UCSD-AML1 (cell line): ENCODE results near the gene RPL41.
A peak's percentile ranks its signal among the peaks of the same experiment; 100 is the strongest.
"Not testable (repeated sequence)": the region's sequence is repeated elsewhere in the genome, so short reads cannot be mapped to it uniquely, and the experiment has no call there.

Experiments
- DNase-seq: peaks from one replicate; lab custom pipeline; 2025; ENCODE audit not compliant: unreplicated experiment; lab: John Stamatoyannopoulos, UW

The RPL41 gene

DNA sequence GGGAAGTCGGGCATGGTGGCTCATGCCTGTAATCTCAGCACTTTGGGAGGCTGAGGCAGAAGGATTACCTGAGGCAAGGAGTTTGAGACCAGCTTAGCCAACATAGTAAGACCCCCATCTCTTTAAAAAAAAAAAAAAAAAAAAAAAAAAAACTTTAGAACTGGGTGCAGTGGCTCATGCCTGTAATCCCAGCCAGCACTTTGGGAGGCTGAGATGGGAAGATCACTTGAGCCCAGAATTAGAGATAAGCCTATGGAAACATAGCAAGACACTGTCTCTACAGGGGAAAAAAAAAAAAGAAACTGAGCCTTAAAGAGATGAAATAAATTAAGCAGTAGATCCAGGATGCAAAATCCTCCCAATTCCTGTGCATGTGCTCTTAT is 13.8 kb upstream of the RPL41 start:
- no peak for DNase-seq

DNA sequence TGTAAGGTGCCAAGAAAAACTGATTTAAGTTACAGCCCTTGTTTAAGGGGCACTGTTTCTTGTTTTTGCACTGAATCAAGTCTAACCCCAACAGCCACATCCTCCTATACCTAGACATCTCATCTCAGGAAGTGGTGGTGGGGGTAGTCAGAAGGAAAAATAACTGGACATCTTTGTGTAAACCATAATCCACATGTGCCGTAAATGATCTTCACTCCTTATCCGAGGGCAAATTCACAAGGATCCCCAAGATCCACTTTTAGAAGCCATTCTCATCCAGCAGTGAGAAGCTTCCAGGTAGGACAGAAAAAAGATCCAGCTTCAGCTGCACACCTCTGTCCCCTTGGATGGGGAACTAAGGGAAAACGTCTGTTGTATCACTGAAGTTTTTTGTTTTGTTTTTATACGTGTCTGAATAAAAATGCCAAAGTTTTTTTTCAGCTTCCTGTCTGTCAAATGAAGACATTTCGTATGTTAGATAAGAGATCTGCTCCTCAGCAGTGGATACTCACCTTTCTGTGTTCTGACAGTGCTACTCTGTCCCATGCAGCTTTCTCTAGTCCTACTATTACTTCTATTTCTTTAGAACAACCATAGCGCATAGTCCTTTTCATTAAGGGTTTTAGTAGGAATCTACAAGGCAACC is 13.2 kb upstream of the RPL41 start:
- DNase-seq, result no peak

DNA sequence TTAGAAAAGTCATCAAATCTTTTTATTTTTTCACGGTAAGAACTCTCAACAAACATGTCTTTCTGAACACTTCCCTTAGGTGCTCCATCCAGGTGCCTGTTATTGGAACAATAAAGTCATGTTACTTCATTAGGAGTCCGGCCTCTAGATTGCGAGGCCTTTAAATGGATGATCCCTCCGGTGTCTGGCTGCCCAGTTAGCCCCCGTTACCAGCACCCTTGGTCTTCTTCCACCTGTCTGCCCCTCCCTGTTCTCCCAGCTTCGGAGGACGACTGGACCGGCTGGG is 12.7 kb upstream of the RPL41 start:
- no peak for DNase-seq

DNA sequence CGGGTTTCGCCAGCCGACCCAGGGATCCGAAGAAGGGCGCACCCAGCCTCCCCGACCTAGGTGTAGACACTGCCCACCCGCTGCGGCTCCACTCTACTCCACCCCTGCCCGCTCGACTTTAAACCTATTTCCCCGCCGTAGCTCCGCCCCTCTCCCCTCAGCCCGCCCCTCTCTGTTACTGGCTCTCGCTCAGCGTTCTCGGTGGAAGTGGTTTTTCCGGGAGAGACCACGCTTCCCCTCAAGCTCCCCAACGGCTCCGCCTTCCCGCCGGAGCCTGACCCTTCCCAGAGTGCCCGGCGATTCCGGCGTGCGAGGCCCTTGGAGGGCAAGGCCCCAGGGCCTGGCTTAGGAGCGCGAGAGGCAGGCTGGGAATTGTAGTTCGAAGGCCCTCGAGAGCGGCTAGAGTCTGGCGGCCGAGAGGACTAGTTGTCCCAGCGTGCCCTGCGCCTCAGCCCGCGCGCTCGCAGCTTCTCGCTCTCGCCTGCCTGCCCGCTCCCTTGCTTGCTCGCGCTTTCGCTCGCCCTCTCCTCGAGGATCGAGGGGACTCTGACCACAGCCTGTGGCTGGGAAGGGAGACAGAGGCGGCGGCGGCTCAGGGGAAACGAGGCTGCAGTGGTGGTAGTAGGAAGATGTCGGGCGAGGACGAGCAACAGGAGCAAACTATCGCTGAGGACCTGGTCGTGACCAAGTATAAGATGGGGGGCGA is 12.2 kb upstream of the RPL41 start, which contains the start of gene PA2G4:
Gene PA2G4 (plus strand): TSS at position 451 of the 706 bp plus-strand sequence. CDS start 179 bp downstream, at position 630.
- peak; percentile 99 for DNase-seq

DNA sequence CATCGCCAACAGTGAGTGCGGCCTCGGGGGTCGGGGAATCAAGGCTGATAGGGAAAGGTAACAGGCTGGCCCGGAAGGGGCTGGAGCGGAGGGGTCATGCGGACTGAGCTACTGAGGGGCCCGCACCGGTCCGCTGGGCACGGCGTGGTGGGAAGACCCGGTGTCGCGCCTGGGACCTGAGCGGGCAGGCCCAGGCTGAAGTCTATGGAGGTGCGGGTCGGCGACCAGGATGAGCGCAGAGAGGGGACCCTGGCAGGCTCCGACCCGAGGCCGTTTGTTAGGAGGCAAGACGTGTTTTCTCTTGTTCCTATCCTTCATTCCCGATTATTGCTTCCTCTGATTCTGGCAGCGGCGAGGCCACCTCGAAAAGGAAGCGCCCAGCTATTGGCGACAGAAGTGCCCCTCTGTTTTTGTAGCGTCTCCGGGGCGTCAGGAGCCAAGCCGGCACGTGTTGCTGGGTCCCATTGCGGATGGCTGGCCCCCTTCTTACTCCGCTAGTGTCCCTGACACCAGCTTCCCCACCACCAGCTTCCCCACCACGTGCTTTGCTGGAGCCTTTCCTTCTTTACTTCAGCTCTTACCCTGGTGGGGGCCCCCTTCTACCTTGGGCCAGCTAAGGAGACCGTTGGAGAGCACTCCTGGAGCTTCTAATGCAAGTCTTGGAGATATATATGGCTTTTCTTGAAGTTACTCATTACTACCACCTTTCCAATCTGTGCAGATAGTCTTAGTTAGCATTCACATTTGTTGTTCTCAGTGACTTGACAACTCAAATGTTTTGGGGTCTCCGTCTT is 11.4 kb upstream of the RPL41 start:
- DNase-seq, result peak; percentile 51

DNA sequence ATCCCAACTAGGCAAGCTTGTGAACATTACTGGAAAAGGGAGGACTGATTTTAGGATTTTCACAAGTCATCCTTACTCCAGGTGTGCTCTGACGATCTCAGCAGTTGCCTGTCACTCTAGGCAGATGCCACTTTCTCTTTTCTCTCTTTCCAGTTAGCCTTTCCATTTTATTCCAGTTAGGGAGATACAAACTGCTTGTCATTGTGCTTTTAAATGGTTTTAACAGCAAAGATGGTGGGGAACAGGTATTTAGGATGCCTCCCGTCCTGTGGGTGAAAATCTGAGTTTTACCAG is 10.9 kb upstream of the RPL41 start:
- no peak for DNase-seq

DNA sequence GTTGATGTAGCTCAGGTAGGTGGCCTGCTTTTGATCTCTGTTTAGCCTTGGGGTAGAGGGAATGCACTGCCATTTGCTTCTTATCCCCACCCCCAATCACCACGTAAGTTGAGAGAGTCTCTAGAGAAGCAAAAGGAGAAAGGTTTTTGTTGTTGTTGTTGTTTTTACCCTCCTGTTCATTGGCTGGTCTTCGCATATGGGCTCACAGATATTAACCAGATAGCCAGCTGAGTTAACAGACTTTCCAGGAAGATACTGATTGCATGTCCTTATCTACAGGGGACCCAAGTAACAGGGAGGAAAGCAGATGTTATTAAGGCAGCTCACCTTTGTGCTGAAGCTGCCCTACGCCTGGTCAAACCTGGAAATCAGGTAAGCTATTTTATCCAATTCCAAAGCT is 9.2 kb upstream of the RPL41 start:
- DNase-seq, result no peak

DNA sequence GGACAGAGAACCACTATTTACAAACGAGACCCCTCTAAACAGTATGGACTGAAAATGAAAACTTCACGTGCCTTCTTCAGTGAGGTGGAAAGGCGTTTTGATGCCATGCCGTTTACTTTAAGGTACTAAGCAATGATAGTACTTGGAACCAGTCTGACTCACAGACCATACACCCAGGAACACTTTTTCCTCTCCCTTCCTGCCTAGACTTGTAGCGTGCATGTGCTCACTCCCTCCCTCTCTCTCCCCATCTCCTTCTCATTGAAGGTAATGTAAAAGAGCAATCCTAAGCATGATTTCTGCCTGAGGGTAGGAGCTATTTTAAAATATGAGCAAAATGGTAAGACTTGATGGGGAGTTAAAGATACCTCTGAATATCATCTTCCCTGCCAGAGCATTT is 5.9 kb upstream of the RPL41 start:
- no peak for DNase-seq

DNA sequence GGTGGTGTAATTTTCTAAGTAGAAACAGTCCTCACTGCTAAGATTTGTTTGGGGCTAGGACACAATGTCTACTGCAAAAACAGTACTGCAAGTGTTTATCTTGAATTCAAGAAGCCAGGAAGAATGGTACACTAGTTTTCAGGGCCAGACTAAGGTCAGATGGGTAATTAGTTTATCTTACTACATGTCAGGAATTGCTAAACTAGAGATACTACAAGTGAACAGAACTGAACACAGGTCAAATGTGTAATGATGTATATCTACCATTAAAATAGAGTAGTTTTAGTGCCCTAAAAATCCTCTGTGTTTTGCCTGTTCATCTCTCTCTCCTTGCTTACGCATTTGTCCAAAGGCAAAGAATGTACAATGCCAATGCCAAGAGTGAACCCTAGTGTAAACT is 2.3 kb upstream of the RPL41 start:
- no peak for DNase-seq

DNA sequence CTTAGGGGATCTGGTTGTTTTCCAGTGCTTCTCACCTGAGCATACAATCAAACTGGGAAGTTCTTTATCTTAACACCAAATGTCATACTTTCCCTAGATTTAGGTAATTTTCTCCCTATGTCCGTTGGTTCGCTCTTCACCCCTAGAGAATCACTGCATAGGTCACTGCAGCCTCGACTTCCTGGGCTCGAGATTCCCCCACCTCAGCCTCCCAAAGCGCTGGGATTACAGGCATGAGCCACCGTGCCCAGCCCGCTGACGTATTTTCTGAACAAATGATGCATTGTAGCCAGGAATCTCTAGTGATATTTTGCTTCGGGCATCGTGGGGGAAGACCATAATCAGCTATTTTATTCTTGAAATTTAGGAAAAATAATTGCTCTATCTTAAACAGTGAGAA is 1.1 kb upstream of the RPL41 start:
- DNase-seq, result no peak

DNA sequence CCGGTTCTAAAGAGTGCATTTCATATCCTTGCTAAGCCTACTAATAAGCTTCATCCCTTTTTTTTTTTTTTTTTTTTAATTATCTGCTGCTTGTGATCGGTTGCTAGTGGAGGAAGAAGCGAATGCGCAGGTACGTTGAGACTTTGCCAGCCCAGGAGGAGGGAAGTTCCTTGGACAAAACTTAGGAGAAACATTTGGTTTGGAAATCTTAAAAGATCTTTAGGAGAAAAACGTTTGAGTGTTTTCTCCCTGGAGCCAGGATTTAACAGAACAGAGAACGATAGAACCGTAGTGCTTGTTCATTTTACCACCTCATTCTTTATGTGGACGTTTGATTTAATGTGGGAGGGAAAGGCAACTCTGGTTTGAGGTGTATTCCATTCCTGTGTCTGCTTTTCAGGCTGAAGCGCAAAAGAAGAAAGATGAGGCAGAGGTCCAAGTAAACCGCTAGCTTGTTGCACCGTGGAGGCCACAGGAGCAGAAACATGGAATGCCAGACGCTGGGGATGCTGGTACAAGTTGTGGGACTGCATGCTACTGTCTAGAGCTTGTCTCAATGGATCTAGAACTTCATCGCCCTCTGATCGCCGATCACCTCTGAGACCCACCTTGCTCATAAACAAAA is 761 bp downstream of the RPL41 start:
- DNase-seq, result not testable (repeated sequence)

DNA sequence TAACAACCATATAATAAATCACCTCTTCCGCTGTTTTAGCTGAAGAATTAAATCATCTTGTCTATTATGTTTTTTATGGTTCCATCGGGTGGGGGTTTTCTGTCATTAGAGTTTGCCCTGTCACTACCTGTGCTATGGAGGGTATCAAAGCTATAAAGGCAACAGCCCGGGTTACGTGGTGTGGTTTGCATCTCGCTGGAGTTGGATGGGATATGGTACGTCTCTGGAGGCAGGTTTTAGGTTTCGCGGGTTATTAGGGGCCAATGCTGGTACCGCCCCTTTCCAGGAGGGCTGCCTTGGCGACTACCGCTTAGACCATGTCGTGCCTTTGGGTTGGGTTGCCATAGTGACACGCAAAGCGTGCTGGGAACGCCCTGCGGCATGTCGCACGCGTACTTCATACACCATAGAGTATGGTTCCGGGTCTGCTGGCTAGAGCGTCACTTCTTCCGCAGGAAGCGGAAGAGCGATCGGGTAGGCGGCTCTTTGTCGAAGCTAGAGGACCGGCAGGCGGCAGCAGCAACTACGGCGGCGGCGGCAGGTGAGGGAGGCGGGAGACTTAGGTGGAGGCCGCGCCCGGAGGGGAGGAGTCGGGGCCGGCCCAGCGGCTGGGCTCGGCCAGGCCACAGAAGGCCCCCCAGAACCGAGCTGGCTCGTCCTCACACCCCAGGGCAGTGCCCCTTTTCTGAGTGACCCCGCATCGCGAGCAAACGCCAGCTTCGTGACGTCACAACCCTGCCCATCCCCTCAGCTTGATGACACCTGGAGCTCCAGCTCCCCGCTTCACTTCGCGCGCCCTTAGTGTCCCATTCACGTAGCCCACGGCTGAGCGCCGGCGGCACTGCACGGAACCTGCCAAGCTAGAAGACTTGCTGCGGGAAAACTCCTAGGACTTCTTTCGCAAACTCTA is 1.6 kb downstream of the RPL41 start, which contains the start of gene ZC3H10:
Gene ZC3H10 (plus strand): TSS at position 489 of the 910 bp plus-strand sequence. CDS start 2,297 bp downstream, outside the sequence.
- peak; percentile 97 for DNase-seq

DNA sequence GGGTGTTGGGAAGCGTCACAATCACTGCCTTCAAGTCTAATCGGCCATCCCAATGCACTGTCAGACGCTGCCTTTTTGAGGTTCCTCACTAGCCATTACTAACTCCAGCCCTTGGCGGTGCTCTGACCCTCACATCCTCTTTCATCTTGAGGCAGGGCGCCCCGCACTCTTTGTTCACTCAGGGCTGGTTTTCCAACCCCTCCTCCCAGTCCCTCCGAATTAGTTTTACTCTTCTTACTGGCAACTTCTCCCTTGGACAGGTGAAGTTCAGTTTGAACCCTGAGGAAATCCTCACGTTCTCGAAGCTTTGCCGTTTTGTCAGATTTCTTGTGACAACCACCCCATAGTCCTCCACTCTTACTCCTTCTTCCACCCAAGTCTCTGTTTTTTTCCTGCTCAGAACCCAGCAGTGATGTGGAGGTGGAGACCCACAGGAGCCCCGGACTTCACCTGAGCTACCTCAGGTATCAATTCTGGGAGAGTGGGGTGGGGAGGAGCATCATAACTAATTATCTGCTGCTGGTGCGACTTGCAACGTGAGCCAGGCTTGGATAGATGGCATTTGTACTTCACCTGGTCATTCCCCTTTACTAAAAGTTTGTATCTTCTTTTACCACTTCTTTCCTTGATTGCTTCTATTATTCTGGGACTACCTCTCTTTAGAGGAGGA is 2.4 kb downstream of the RPL41 start:
- no peak for DNase-seq

DNA sequence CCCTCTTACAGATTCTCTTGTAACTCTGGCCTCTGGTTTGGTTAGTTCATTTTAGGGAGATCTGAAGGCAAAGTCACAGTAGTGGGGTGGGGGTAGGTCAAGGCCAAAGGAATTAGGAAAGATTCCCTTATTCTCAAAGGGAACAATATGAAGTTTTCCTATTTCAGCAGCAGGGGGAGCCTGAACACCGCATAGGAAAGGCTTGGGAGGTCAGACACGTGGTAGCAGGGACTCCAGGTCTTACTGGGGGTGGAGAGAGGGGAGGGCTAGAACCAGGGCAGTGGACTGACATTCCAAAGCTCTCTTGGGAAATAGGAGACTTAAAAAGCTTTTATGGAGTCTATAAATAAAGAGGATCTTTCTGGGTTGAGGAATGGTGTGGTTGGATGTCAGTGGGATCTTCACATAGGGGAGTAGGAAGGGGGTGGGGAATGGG is 2.9 kb downstream of the RPL41 start:
- DNase-seq, result peak; percentile 55

DNA sequence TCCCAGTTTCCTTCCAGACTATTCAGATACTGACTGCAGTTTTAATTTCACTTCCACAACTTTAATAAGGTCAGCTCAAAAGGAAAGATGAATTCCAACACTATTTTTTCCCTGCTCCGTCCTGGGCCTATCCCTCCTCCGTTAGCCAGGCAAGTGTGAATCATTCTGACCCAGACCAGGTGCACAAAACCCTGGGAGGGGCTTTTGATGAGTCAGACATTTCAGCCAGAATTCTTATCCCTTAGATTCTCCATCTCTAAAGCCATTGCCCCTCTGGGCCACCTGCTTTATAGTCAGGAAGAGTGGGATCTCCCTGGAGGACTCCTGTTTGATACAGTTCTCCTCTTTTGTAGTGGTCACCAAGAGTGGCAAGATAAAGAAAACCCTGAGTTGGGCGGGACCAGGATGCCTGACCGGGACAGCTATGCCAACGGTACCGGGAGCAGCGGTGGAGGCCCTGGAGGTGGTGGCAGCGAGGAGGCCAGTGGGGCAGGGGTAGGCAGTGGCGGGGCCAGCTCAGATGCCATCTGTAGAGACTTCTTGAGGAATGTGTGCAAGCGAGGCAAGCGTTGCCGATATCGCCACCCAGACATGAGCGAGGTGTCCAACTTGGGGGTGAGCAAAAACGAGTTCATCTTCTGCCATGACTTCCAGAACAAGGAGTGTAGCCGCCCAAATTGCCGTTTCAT is 3.9 kb downstream of the RPL41 start:
- no peak for DNase-seq

DNA sequence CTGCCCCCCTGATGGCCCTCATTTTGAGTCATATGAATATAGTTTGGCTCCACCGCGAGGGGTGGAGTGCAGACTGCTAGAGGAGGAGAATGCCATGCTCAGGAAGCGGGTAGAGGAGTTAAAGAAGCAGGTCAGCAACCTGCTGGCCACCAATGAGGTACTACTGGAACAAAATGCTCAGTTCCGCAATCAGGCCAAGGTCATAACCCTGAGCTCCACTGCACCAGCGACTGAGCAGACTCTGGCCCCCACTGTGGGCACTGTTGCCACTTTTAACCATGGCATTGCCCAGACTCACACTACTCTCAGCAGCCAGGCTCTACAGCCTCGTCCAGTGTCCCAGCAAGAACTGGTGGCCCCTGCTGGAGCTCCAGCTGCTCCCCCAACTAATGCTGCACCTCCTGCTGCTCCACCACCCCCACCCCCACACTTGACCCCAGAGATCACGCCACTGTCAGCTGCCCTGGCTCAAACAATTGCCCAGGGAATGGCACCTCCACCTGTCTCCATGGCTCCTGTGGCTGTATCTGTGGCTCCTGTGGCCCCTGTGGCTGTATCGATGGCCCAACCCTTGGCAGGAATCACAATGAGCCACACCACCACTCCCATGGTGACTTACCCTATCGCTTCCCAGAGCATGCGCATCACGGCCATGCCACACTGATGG is 4.9 kb downstream of the RPL41 start:
- DNase-seq, result no peak

DNA sequence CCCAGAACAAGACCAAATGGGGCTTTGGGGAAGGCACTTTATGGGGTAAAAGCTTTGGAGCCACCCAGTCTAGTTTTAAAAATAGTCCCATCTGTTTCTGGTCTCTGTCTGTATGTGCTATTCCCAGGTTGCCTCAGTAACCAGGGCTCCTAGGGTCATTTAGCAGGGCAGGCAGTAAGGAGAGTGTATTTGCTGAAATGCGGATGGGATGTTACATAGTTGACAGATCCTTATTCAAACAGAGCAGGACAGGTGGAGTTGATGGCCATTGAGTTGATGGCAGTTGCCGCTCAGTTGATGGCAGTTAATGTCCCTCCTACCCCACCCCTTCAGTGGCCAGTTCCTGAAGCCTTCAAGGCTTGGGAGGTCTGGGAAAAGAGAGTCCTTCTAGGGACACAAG is 6.2 kb downstream of the RPL41 start:
- DNase-seq, result no peak

DNA sequence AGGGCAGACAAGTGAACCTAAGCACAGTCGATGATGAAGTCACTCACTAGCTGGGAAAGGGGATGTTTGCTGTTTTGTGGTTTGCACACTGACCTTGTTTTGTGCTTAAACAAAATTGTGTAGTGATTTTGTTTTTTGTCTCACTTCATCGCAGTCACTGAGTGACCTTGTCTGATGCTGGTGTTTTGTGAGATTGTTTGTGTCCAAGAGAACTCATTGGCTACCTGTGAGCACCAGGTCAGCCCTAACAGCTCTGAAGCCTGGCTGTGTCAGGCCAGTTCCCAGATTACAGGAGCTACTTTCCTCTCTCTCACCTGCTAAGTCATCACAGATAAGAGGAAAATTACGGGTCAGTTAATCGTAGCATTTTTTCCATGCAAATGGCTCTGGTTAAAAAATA is 7.7 kb downstream of the RPL41 start:
- no peak for DNase-seq

DNA sequence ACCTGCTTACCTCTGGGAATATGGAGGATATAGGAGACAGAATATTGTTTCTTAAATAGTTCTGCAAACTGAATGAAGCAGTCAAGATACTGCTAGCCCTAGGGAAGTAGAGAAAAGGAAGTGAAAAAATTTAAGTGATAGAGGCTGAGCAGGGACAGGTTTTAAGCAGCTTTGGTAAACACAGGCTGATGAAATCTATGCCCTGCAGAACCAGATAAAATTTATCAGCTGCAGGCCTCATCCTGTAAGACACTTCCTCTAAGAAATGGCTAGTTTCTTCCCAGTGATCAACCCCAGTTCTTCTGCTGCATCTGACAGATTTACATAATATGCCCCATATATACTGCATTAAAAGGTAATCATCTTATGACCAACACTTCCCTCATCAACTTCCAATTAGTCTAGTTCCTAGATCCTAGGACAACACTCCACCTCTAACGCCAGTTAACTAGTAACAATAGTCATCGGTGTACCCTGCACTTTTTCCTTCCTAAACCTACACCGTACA is 10.4 kb downstream of the RPL41 start:
- no peak for DNase-seq
